GM18861 (cell line): ENCODE data around the gene ITPKC.
"Not testable (repeated sequence)": the region's sequence is repeated elsewhere in the genome, so short reads cannot be mapped to it uniquely, and the experiment has no call there.

ENCODE experiments used
- ATAC-seq: cut with Tn5 transposase; IDR thresholded peaks from one replicate; pipeline ENCODE4 v1.9.1; 2021; ENCODE audit not compliant: unreplicated experiment

Gene ITPKC

DNA sequence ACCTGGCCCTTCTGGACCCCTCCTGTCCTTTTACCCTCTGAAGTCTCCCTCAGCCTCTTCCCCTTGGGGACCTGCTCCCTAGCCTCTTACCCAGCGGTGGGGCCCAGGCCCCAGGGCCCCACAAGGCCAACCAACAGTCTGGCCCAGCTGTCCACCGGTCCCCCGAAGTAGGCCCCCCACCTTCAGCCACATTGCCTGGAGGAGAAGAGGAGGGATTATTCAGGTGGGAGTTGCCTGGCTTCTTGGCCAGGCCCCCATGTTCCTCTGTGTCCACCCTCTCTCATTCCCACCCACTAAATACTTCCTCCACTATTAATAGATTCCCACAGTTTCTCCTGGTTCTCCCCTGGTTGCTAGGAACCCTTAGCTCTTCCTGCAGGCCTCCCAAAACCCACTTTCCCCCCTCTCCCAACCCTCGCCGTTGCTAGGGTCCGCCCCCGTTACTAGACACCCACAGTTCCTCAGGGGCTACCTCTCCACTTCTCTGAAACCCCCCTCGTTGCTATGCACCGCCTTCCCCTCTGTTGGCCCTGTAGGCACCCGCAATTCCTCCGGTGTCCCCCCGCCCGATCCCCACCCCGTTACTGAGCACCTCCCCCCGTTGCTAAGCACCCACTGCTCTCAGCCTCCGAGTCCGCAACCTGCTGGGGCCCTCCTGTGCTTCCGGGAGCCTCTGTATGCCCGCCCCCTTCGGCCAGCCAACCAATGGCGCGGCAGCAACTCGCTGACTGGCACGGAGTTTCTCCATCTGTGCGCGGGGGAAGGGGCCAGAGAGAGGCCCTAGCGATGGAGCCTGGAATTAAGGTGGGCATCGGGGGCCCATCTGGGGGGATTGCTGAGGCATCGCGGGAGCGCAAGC lies 2.2 kb upstream of the ITPKC start:
- ATAC-seq: peak; percentile 39

DNA sequence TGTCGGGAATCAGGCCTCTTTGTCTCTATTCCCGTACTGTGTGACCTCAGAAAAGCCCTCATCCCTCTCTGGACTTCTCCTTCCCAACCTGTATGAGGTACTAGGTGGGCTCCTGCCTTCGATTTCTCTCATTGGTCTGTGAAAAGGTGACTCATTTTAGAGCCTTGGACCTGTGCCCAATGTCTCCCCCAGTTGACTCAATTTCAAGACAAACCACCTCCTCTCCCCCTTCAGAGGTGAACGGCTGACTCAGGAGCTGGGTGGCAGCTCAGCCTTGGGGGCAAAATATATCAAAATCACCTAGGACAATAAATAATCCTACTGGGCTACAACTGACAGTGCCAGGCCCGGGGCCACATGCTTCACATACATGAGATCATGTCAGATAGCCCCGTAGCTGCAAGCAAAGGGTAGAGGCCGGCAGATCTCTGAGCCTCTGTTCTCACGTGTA lies 856 bp upstream of the ITPKC start:
- no peak for ATAC-seq

GRCh38 chr19:40717325-40717879 lies 490 bp downstream of the ITPKC start:
- no peak for ATAC-seq

DNA sequence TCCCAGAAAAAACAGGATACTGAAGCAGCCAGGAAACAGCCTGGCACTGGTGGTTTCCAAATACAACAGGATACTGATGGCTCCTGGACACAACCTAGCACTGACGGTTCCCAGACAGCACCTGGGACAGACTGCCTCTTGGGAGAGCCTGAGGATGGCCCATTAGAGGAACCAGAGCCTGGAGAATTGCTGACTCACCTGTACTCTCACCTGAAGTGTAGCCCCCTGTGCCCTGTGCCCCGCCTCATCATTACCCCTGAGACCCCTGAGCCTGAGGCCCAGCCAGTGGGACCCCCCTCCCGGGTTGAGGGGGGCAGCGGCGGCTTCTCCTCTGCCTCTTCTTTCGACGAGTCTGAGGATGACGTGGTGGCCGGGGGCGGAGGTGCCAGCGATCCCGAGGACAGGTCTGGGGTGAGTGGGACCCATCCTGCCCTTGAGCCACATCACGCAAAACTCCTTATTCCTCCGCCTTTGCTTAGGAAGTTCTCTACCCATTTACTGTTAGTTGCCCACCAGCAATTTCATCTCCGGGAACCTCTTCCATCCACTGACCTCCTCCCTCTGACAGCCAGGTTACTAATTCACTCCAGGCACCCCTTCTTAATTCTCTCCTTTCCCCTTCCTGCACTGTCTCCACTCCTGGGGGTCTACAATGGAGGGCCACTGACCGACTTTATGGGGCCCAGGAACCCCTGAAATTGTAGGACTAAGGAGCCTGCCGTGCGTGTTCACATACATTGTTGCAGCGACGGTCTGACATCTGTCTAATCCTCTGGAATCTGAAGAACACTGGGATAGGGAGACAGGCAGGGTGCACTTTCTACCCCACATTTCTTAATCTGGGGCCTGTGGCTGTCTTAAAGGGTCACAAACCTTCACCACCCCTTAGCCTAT lies 1.2 kb downstream of the ITPKC start:
- ATAC-seq: no peak

DNA sequence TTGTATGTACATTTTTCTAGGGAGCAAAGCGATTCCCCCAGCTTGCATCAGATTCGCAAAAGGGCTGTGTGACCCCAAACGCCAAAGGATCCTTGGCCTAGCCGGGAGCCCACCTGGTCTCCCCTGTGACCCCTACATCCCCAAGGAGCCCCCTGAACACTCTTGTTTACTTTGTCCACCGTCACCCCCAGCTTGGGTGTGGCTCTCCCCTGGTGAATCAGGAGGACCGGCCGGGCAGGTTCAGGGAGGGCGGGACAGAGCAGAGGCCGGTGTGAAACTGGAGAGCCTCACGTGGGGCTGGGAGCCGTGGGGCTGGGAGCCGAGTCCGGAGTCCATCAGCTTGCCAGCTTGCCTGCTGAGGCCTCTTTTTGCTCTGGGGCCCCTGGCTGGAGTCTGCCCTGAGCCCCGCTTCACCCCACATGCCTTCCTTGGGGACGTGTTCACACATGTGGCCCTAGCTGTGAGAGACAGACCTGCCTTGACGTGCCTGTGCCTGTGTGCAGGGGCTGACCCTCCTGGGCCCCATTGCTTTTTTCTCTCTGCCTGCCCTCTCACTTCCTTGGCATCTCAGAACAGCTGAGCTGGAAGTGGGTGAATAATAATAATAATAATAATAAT lies 2.0 kb downstream of the ITPKC start:
- no peak for ATAC-seq

DNA sequence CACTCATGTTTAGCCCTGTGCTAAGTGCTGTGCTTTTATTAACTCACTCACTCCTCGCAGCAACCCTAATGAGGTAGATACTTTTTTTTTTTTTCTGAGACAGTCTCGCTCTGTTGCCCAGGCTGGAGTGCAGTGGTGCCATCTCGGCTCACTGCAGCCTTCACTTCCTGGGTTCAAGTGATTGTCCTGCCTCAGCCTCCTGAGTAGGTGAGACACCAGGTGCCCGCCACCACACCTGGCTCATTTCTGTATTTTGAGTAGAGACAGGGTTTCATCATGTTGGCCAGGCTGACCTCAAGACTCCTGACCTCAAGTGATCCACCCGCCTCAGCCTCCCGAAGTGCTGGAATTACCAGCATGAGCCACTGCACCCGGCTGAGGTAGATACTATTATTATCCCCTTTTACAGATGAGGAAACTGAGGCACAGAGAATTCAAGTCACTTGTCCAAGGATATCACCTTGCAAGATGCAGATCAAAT lies 2.5 kb downstream of the ITPKC start:
- ATAC-seq: no peak

GRCh38 chr19:40721140-40721486 lies 4.2 kb downstream of the ITPKC start:
- no peak for ATAC-seq

DNA sequence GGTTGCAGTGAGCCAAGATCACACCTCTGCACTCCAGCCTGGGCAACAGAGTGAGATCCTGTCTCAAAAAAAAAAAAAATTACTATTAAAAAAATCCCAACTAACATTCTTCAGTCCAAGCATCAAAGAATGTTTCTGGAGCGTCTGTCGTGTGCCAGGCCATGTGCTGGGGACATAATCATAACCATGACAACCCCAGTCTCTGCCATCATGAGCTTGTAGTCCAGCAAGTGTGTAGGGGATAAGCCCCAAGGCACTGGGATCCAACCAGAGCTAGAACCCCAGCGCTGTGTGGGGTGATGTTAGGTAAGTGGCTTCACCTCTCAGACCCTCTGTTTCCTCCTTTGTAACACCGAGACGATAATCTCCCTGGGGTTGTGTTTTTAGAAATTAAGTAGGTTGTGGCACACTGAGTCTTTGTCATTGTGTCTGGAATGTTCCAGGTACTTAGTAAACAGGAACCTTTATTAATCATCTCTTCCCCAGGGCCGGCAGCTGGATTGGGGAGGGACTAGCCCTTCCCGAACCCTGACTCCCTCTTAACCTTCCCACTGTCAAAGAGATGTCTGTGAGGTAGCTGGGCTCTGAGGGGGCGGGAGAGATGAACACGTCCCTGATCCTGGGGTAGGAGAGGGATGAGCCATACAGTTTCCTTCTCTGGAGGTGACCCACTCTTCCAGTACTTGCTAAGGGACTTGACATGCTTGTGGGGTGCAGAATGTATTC lies 5.2 kb downstream of the ITPKC start:
- no peak for ATAC-seq

- no peak for ATAC-seq
These were observed 6.8 kb downstream of the ITPKC start for GRCh38 chr19:40723661-40724254.

- no peak for ATAC-seq
These were observed 7.4 kb downstream of the ITPKC start for GRCh38 chr19:40724315-40724714.

DNA sequence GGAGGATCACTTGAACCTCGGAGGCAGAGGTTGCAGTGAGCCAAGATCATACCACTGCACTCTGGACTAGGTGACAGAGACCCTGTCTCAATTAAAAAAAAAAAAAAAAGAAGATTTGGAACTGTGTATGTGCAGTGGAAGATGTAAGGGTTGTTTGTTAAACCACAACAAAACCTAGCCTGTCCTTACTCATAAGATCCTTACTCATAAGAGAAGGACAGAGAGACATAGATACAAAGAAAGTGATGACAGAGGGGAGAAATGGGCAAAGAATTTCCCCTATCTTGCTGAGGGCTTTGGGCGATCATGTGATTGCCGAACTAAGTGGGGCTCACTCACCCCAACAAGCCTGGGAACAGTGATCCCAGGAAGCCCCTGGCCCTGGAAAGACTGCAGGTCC lies 7.9 kb downstream of the ITPKC start:
- no peak for ATAC-seq

- ATAC-seq: no peak
These were observed 9.4 kb downstream of the ITPKC start for GRCh38 chr19:40726279-40726678.

- ATAC-seq: not testable (repeated sequence)
These were observed 13.2 kb downstream of the ITPKC start for GRCh38 chr19:40730065-40730464.

- not testable (repeated sequence) for ATAC-seq
These were observed 15.4 kb downstream of the ITPKC start for GRCh38 chr19:40732304-40732703.

GRCh38 chr19:40733149-40733548 lies 16.2 kb downstream of the ITPKC start:
- ATAC-seq: no peak

GRCh38 chr19:40735013-40735771 lies 18.3 kb downstream of the ITPKC start:
- no peak for ATAC-seq

- ATAC-seq: no peak
These were observed 19.7 kb downstream of the ITPKC start for GRCh38 chr19:40736661-40737060.

GRCh38 chr19:40737102-40737644 lies 20.3 kb downstream of the ITPKC start:
- ATAC-seq: no peak
